ENCODE data around the gene ANKRD18B. TPM values are rescaled to one million over a fixed set of nuclear protein-coding genes. Genes with fewer than 3 reads are reported as not detected.
A peak's percentile ranks its signal among the peaks of the same experiment; 100 is the strongest.
"Not testable (repeated sequence)": the region's sequence is repeated elsewhere in the genome, so short reads cannot be mapped to it uniquely, and the experiment has no call there.

Gene ANKRD18B
- total RNA-seq, 1 donor: not detected

GRCh38 chr9:33517373-33517772, 6.7 kb upstream of the ANKRD18B start:
- Histone ChIP-seq H3K79me2 (ENCODE audit: insufficient read depth, low read length) (no peaks in the 10 kb centered on the region), H2AFZ (ENCODE audit: low read length) (no peak overlapping the region), H3K4me1 (ENCODE audit: insufficient read depth, low read length) (peaks cover 6% of the 10 kb centered on the region), H3K27ac (ENCODE audit: low read depth, low read length) (peak overlapping the region; percentile 60), H4K20me1 (ENCODE audit: insufficient read depth, low read length) (no peaks in the 10 kb centered on the region), H3K9me3 (ENCODE audit: low read depth, low read length) (no peaks in the 10 kb centered on the region), H3K36me3 (ENCODE audit: insufficient read depth, low read length) (no peaks in the 10 kb centered on the region), H3K4me3 (ENCODE audit: insufficient read depth, low read length) (no peak overlapping the region), H3K27me3 (ENCODE audit: insufficient read depth, low read length) (no peaks in the 10 kb centered on the region), H3K4me2 (ENCODE audit: insufficient read depth, low read length) (no peak overlapping the region)
- TF ChIP-seq, protein P1, sequence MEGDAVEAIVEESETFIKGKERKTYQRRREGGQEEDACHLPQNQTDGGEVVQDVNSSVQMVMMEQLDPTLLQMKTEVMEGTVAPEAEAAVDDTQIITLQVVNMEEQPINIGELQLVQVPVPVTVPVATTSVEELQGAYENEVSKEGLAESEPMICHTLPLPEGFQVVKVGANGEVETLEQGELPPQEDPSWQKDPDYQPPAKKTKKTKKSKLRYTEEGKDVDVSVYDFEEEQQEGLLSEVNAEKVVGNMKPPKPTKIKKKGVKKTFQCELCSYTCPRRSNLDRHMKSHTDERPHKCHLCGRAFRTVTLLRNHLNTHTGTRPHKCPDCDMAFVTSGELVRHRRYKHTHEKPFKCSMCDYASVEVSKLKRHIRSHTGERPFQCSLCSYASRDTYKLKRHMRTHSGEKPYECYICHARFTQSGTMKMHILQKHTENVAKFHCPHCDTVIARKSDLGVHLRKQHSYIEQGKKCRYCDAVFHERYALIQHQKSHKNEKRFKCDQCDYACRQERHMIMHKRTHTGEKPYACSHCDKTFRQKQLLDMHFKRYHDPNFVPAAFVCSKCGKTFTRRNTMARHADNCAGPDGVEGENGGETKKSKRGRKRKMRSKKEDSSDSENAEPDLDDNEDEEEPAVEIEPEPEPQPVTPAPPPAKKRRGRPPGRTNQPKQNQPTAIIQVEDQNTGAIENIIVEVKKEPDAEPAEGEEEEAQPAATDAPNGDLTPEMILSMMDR (IDR thresholded peaks at IDR 0.05; ENCODE audit: extremely low read depth, low read depth, low read length): peak; percentile 69
- DNase-seq (ENCODE audit: insufficient read length, low spot score, missing footprints): no peak

DNA sequence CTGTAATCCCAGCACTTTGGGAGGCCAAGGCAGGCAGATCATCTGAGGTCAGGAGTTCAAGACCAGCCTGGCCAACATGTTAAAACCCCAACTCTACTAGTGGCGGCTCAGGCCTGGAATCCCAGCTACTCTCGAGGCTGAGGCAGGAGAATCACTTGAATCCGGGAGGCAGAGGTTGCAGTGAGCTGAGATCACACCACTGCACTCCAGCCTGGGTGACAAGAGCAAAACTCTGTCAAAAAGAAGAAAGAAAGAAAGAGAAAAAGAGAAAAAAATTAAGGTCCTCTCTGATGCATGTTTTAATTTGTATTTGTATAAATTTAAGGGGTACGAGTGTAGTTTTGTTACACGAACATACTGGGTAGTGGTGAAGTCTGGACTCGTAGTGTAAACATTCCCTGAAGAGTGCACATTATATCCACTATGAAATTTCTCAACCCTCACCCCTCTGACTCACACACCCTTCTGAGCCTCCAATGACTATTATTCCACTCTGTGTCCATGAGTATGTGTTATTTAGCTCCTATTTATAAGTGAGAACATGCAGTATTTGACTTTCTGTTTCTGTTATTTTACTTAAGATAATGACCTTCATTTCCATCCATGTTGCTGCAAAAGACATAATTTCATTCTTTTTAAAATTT, 6.0 kb upstream of the ANKRD18B start:
- peak overlapping the region; percentile 11 for H3K4me2 ChIP-seq (ENCODE audit: insufficient read depth, low read length)
- H4K20me1 ChIP-seq (ENCODE audit: insufficient read depth, low read length); H3K79me2 ChIP-seq (ENCODE audit: insufficient read depth, low read length); H3K27me3 ChIP-seq (ENCODE audit: insufficient read depth, low read length); H3K36me3 ChIP-seq (ENCODE audit: insufficient read depth, low read length); H3K9me3 ChIP-seq (ENCODE audit: low read depth, low read length); H3K4me3 ChIP-seq (ENCODE audit: insufficient read depth, low read length); H3K4me1 ChIP-seq (ENCODE audit: insufficient read depth, low read length): not testable (repeated sequence)
- DNase-seq (ENCODE audit: insufficient read length, low spot score, missing footprints): peak; percentile 85
- peak overlapping the region; percentile 60 for H3K27ac ChIP-seq (ENCODE audit: low read depth, low read length)
- peak overlapping the region; percentile 15 for H2AFZ ChIP-seq (ENCODE audit: low read length)

DNA sequence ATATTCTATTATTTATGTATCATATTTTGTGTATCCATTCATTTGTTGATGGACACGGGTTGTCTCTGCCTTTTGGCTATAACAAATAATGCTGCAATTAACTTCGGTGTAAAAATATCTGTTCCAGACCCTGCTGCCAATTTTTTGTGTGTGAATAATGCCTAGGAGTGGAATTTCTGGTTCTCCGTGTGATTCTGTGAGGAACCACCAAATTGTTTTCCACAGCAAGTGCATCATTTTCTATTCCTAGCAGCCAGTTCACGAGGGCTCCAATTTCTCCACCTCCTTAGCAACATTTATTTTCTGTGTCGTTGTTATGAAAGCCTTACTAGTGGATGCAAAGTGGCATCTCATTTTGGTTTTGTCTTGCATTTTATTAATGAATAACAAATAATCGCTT, 2.2 kb upstream of the ANKRD18B start:
- not testable (repeated sequence) for H3K79me2 ChIP-seq (ENCODE audit: insufficient read depth, low read length); H3K27ac ChIP-seq (ENCODE audit: low read depth, low read length); H2AFZ ChIP-seq (ENCODE audit: low read length); H3K9me3 ChIP-seq (ENCODE audit: low read depth, low read length); DNase-seq (ENCODE audit: insufficient read length, low spot score, missing footprints); H4K20me1 ChIP-seq (ENCODE audit: insufficient read depth, low read length); H3K4me3 ChIP-seq (ENCODE audit: insufficient read depth, low read length); H3K36me3 ChIP-seq (ENCODE audit: insufficient read depth, low read length); H3K4me2 ChIP-seq (ENCODE audit: insufficient read depth, low read length)
- peaks cover 11% of the 10 kb centered on the region for H3K4me1 ChIP-seq (ENCODE audit: insufficient read depth, low read length)
- H3K27me3 ChIP-seq (ENCODE audit: insufficient read depth, low read length): peaks cover 21% of the 10 kb centered on the region

GRCh38 chr9:33524306-33524947, 376 bp downstream of the ANKRD18B start:
- H3K4me1 ChIP-seq (ENCODE audit: insufficient read depth, low read length): peaks cover 5% of the 10 kb centered on the region
- TF ChIP-seq, protein P1 (IDR thresholded peaks at IDR 0.05; ENCODE audit: extremely low read depth, low read depth, low read length): no peak
- no peaks in the 10 kb centered on the region for H3K36me3 ChIP-seq (ENCODE audit: insufficient read depth, low read length)
- peaks cover 34% of the 10 kb centered on the region for H3K27me3 ChIP-seq (ENCODE audit: insufficient read depth, low read length)
- no peaks in the 10 kb centered on the region for H4K20me1 ChIP-seq (ENCODE audit: insufficient read depth, low read length)
- peak overlapping the region; percentile 65 for H2AFZ ChIP-seq (ENCODE audit: low read length)
- H3K9me3 ChIP-seq (ENCODE audit: low read depth, low read length): no peaks in the 10 kb centered on the region
- H3K4me2 ChIP-seq (ENCODE audit: insufficient read depth, low read length): peak overlapping the region; percentile 78
- no peak for DNase-seq (ENCODE audit: insufficient read length, low spot score, missing footprints)
- no peaks in the 10 kb centered on the region for H3K79me2 ChIP-seq (ENCODE audit: insufficient read depth, low read length)
- H3K27ac ChIP-seq (ENCODE audit: low read depth, low read length): no peak overlapping the region
- peak overlapping the region; percentile 66 for H3K4me3 ChIP-seq (ENCODE audit: insufficient read depth, low read length)

GRCh38 chr9:33528069-33528468, 4.0 kb downstream of the ANKRD18B start:
- H4K20me1 ChIP-seq (ENCODE audit: insufficient read depth, low read length); H2AFZ ChIP-seq (ENCODE audit: low read length); H3K4me3 ChIP-seq (ENCODE audit: insufficient read depth, low read length); DNase-seq (ENCODE audit: insufficient read length, low spot score, missing footprints); H3K4me2 ChIP-seq (ENCODE audit: insufficient read depth, low read length); H3K36me3 ChIP-seq (ENCODE audit: insufficient read depth, low read length); H3K4me1 ChIP-seq (ENCODE audit: insufficient read depth, low read length); H3K9me3 ChIP-seq (ENCODE audit: low read depth, low read length); H3K79me2 ChIP-seq (ENCODE audit: insufficient read depth, low read length); H3K27ac ChIP-seq (ENCODE audit: low read depth, low read length): not testable (repeated sequence)
- peaks cover 34% of the 10 kb centered on the region for H3K27me3 ChIP-seq (ENCODE audit: insufficient read depth, low read length)

DNA sequence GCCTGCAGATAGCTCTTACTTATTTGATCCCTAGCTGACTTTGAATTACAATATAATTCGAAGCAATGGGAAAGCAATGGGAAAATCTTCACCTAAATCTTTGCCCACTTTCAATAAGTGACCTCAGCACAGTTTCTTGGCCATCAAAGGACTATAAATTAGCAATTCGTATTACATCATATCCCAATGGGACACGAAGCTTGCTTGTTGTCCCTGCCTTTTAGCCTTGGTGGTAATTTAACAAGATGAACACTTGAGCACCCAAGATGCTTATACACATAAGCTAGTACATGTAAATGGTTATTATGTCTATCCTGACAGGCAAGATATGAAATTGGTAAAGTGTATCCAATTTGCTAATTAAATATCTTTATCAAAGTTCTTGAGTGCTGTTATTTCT, 9.9 kb downstream of the ANKRD18B start:
- not testable (repeated sequence) for DNase-seq (ENCODE audit: insufficient read length, low spot score, missing footprints); H3K4me2 ChIP-seq (ENCODE audit: insufficient read depth, low read length); H3K4me3 ChIP-seq (ENCODE audit: insufficient read depth, low read length); H3K9me3 ChIP-seq (ENCODE audit: low read depth, low read length); H3K27me3 ChIP-seq (ENCODE audit: insufficient read depth, low read length); H4K20me1 ChIP-seq (ENCODE audit: insufficient read depth, low read length); H3K27ac ChIP-seq (ENCODE audit: low read depth, low read length); H3K36me3 ChIP-seq (ENCODE audit: insufficient read depth, low read length); H3K4me1 ChIP-seq (ENCODE audit: insufficient read depth, low read length); H3K79me2 ChIP-seq (ENCODE audit: insufficient read depth, low read length); H2AFZ ChIP-seq (ENCODE audit: low read length)

All from osteoblast (primary cell).